Cardiac fibroblast (primary cell): ENCODE results near the gene TXNL4A.

ENCODE experiments used
- DNase-seq, 2 donors: peaks; one replicate each; pipeline versions ENCODE4 v3.0.0 to v3.0.0-alpha.2; 2010; ENCODE audit warnings: low read depth in 2 of 2
- H3K4me3 ChIP-seq, 2 donors: replicated peaks in 1 of 2; 1 replicate in 1 of 2; 2 replicates in 1 of 2; pipeline ENCODE4 v1.5.1; 2011; ENCODE audit warnings: low read depth in 2 of 2, low read length in 2 of 2, mild to moderate bottlenecking in 2 of 2, moderate library complexity in 1 of 2
- TF ChIP-seq, protein P1 (sequence below): IDR thresholded peaks from one replicate; pipeline ENCODE4 v1.5.1; 2011; ENCODE audit warnings: low read depth, mild to moderate bottlenecking, low read length, inconsistent platforms

Gene TXNL4A

DNA sequence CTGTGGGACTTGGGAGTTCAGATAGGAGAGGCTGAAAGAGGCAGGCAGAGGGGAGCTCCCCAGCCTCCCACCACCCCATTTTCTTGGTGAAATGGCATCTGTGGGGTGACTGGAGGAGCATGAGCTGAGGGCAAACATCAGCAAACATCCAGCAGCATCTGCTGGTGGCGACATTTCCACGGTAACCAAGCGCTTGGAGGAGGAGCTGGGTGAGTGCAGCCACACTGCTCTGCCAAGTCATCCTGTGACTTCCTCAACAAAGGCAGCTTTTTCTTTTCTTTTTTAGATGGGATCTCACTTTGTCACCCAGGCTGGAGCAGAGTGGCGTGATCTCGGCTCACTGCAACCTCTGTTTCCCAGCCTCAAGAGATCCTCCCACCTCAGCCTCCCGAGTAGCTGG is 5.6 kb downstream of the TXNL4A start:
- H3K4me3 ChIP-seq, result no peak overlapping the region
- DNase-seq, result peak; percentile 21 to 55
- TF ChIP-seq, protein P1, sequence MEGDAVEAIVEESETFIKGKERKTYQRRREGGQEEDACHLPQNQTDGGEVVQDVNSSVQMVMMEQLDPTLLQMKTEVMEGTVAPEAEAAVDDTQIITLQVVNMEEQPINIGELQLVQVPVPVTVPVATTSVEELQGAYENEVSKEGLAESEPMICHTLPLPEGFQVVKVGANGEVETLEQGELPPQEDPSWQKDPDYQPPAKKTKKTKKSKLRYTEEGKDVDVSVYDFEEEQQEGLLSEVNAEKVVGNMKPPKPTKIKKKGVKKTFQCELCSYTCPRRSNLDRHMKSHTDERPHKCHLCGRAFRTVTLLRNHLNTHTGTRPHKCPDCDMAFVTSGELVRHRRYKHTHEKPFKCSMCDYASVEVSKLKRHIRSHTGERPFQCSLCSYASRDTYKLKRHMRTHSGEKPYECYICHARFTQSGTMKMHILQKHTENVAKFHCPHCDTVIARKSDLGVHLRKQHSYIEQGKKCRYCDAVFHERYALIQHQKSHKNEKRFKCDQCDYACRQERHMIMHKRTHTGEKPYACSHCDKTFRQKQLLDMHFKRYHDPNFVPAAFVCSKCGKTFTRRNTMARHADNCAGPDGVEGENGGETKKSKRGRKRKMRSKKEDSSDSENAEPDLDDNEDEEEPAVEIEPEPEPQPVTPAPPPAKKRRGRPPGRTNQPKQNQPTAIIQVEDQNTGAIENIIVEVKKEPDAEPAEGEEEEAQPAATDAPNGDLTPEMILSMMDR, result no peak

DNA sequence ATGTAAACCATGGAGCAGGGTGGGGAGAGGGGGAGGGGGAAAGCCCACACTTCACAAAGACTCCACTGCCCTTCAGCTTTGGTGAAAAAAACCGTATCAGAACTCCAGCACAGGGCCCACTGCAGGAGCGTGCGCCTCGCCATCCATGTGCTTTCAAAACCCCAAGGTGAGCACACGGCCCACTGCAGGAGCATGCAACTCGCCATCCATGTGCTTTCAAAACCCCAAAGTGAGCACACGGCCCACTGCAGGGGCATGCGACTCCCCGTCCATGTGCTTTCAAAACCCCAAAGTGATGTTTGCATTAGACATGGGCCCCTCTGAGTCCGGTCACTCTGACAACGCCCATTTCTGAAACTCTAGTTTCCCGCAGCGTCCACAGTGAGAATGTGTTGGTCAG is 7.8 kb downstream of the TXNL4A start:
- TF ChIP-seq, protein P1, result no peak
- H3K4me3 ChIP-seq, result no peak overlapping the region

DNA sequence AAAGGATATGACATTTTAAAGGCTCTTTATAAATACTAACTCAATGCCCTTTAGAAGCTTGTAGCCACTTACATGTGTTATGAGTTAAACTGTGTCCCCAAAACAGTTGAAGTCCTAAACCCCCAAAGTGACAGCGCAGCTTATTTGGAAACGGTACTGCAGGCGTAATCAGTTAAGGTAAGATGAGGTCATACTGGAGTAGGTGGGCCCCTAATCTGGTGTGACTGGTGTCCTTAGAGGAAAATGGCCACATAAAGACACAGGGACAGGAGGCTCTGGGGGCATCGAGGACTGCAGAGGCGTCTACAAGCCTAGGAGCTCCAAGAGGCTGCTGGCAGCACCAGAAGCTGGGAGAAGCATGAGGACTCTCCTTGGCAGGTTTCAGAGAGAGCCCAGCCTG is 8.5 kb downstream of the TXNL4A start:
- no peak for DNase-seq
- H3K4me3 ChIP-seq, result no peak overlapping the region
- TF ChIP-seq, protein P1, result no peak

More for the DNA sequence above, 7.8 kb downstream of the TXNL4A start:
- DNase-seq, result no peak

DNA sequence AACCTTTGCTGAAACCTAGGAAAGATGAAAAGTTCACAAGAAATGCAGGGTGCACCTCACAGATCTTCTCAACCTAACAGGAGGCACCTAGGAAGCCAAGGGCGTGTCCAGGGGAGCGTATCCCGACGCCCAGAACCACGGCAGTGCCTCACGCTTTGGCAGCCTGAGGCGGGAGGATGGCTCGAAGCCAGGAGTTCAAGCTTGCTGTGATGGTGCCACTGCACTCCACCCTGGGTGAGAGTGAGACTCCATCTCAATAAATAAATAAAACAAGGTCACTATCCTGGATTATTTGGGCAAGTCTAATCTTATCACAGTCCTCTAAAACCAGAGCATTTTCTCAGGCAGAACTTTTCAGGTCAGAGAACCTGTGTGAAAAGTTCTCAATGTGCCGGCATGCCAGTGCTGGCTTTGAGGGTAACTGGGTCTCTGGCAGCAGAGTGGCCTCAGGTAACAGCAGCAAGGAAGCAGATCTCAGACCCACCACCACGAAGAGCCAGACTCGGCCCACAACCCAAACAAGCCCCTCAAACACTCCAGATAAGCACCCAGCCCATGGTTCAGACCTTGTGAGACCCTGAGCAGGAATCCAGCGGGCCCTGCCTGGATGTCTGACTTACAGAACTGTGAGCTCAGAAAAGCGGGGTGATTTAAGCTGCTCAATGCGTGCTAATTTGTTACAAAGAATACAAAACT is 12.2 kb downstream of the TXNL4A start:
- no peak overlapping the region for H3K4me3 ChIP-seq
- TF ChIP-seq, protein P1, result no peak
- no peak for DNase-seq

DNA sequence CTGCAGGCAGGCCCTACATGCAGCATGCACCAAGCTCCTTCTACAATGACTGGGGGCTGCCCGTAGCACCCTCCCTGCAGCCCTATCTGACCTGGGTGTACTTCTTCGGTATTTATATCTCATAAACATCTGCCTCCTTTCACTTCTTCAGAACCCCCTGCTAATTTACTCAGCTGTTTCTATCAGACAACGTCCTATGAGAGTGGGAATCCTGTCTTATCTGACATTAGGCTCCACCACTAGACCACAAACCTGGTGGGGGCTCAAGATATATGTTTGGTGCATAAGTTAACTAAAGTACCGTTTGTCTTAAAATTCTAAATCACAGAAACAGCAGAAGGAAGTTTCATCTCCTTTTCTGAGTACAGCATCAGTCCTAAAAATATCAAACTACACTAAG is 13.3 kb downstream of the TXNL4A start:
- TF ChIP-seq, protein P1, result no peak
- H3K4me3 ChIP-seq, result no peak overlapping the region
- DNase-seq, result no peak

DNA sequence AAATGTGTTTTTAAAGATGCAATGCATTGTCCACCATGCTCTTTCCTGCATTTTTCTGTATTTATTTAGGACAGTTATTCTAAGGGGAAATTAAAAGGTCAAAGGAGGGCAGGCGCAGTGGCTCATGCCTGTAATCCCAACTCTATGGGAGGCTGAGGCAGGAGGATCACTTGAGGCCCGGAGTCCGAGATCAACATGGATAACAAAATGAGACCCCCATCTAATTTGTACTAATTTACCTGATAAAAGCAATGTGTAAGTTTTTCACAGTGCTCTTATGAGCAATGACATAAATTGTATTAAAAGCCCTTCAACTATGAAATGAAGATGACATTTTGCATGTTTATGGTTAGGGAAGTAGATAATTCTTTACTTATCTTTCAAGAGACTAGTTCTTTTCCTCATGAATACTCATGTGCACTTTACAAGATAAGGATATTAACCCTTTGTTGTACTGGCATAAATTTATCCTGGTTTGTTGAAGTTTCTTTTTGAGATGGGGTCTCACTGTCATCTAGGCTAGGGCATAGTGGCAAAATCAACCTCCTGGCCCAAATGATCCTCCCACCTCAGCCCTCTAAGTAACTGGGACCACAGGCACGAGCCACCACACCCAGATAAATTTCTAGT is 14.2 kb downstream of the TXNL4A start:
- DNase-seq, result no peak
- no peak overlapping the region for H3K4me3 ChIP-seq
- TF ChIP-seq, protein P1, result no peak
